ENCODE data around the gene MAN1C1. TPM values are rescaled to one million over a fixed set of nuclear protein-coding genes. Genes with fewer than 3 reads are reported as not detected.
A peak's percentile ranks its signal among the peaks of the same experiment; 100 is the strongest.

The MAN1C1 gene
- total and polyA plus RNA-seq, 9 of the 15 experiments (the other 6 are each of a cell fraction or from before 2014, with no cell fraction given) = 0.04 to 0.44 (median 0.10) TPM; not detected in 3

DNA sequence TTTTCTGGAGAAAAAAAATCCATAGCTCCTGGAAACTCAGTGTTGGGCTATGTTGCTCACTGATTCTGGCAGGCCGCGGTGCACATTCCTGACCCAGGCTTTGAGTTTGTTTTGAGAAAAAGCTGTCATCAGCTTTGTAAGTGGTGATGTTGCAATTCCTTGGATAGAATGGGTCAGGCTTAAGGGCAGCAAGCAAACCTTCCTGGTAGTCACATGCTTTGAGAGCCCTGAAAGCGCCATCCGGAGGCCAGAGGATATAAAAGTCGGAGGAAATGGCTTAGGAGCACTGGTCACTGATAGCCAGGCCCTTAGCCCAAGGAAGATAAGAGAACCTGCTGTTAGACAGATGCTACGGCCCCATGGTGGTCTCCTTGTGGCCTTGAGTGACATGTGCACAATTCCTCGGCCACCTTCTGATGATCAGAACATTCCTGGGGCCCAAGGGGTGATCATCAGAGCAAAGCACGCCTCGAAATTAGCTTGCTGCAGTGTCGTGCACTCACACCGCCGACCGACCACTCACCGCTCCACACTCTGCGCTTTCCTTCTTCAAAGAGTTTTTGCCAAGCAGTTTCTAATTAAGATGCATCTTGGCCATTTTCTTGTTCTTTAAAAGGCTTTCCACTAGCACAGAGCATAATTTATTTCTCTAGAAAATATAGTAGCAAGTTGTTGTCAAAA lies 78.6 kb downstream of the MAN1C1 start (continued):
- peak; percentile 54 to 72 for TF ChIP-seq RAD21 (CRISPR knock-in tag; conservative IDR thresholded peaks at IDR 0.05 in 1 of 2, IDR thresholded peaks at IDR 0.05 in 1 of 2)
- TF ChIP-seq, protein P1, sequence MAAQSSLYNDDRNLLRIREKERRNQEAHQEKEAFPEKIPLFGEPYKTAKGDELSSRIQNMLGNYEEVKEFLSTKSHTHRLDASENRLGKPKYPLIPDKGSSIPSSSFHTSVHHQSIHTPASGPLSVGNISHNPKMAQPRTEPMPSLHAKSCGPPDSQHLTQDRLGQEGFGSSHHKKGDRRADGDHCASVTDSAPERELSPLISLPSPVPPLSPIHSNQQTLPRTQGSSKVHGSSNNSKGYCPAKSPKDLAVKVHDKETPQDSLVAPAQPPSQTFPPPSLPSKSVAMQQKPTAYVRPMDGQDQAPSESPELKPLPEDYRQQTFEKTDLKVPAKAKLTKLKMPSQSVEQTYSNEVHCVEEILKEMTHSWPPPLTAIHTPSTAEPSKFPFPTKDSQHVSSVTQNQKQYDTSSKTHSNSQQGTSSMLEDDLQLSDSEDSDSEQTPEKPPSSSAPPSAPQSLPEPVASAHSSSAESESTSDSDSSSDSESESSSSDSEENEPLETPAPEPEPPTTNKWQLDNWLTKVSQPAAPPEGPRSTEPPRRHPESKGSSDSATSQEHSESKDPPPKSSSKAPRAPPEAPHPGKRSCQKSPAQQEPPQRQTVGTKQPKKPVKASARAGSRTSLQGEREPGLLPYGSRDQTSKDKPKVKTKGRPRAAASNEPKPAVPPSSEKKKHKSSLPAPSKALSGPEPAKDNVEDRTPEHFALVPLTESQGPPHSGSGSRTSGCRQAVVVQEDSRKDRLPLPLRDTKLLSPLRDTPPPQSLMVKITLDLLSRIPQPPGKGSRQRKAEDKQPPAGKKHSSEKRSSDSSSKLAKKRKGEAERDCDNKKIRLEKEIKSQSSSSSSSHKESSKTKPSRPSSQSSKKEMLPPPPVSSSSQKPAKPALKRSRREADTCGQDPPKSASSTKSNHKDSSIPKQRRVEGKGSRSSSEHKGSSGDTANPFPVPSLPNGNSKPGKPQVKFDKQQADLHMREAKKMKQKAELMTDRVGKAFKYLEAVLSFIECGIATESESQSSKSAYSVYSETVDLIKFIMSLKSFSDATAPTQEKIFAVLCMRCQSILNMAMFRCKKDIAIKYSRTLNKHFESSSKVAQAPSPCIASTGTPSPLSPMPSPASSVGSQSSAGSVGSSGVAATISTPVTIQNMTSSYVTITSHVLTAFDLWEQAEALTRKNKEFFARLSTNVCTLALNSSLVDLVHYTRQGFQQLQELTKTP (IDR thresholded peaks at IDR 0.05; ENCODE audit: low read depth in 1 of 2, partially characterized antibody in 2 of 2) = no peak
- TF ChIP-seq, protein P2, sequence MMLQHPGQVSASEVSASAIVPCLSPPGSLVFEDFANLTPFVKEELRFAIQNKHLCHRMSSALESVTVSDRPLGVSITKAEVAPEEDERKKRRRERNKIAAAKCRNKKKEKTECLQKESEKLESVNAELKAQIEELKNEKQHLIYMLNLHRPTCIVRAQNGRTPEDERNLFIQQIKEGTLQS (IDR thresholded peaks at IDR 0.05) = peak; percentile 75
- TF ChIP-seq, protein P2 (CRISPR knock-in tag; conservative IDR thresholded peaks at IDR 0.05) = no peak
- peak; percentile 64 for TF ChIP-seq CTBP1 (IDR thresholded peaks at IDR 0.05; ENCODE audit: borderline replicate concordance)
- TF ChIP-seq ZNF316 (IDR thresholded peaks at IDR 0.05) = peak; percentile 54; the same call in 1 of the 2 replicates
- no peak for TF ChIP-seq HMGN3 (IDR thresholded peaks at IDR 0.05; ENCODE audit: borderline replicate concordance, extremely low read depth, insufficient read length, low read depth, low read length)
- TF ChIP-seq SMAD1 (IDR thresholded peaks at IDR 0.05; ENCODE audit: low read depth, low read length, partially characterized antibody) = no peak
- TF ChIP-seq NCOA4 (IDR thresholded peaks at IDR 0.05; ENCODE audit: partially characterized antibody) = no peak
- TF ChIP-seq MYC (IDR thresholded peaks at IDR 0.05; ENCODE audit: low read depth, low read length) = peak; percentile 85
- TF ChIP-seq MYC (CRISPR knock-in tag; IDR thresholded peaks at IDR 0.05; ENCODE audit: borderline replicate concordance, low read depth) = no peak
- TF ChIP-seq, protein P3, sequence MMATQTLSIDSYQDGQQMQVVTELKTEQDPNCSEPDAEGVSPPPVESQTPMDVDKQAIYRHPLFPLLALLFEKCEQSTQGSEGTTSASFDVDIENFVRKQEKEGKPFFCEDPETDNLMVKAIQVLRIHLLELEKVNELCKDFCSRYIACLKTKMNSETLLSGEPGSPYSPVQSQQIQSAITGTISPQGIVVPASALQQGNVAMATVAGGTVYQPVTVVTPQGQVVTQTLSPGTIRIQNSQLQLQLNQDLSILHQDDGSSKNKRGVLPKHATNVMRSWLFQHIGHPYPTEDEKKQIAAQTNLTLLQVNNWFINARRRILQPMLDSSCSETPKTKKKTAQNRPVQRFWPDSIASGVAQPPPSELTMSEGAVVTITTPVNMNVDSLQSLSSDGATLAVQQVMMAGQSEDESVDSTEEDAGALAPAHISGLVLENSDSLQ (IDR thresholded peaks at IDR 0.05) = peak; percentile 57; the same call in 1 of the 2 replicates
- peak; percentile 63 for TF ChIP-seq C11orf30 (IDR thresholded peaks at IDR 0.05; ENCODE audit: low read depth)
- peak; percentile 33; the same call in 1 of the 2 replicates for TF ChIP-seq MEF2D (tag; conservative IDR thresholded peaks at IDR 0.05; ENCODE audit: low read depth)
- no peak for TF ChIP-seq NONO (IDR thresholded peaks at IDR 0.05; ENCODE audit: low read depth in 2 of 2, low read length in 1 of 2)
- peak; percentile 44; the same call in 1 of the 2 replicates for TF ChIP-seq CBFA2T2 (conservative IDR thresholded peaks at IDR 0.05)
- TF ChIP-seq L3MBTL2 (IDR thresholded peaks at IDR 0.05) = peak; percentile 76; the same call in 1 of the 2 replicates
- 0 out of 2 replicates have a peak, but pooled peaks have one; percentile 72 for TF ChIP-seq BACH1 (tag; IDR thresholded peaks at IDR 0.05)
- TF ChIP-seq, protein P4, sequence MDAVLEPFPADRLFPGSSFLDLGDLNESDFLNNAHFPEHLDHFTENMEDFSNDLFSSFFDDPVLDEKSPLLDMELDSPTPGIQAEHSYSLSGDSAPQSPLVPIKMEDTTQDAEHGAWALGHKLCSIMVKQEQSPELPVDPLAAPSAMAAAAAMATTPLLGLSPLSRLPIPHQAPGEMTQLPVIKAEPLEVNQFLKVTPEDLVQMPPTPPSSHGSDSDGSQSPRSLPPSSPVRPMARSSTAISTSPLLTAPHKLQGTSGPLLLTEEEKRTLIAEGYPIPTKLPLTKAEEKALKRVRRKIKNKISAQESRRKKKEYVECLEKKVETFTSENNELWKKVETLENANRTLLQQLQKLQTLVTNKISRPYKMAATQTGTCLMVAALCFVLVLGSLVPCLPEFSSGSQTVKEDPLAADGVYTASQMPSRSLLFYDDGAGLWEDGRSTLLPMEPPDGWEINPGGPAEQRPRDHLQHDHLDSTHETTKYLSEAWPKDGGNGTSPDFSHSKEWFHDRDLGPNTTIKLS (IDR thresholded peaks at IDR 0.05; ENCODE audit: borderline replicate concordance, low read depth) = no peak
- 0 out of 2 replicates have a peak, but pooled peaks have one; percentile 19 for TF ChIP-seq ZNF589 (CRISPR knock-in tag; IDR thresholded peaks at IDR 0.05; ENCODE audit: low read depth)
- no peak for TF ChIP-seq ZC3H8 (IDR thresholded peaks at IDR 0.05)
